Epithelial cell of proximal tubule (primary cell): Measurements from ENCODE around the gene HDC. TPM values are rescaled to one million over a fixed set of nuclear protein-coding genes. Genes with fewer than 3 reads are reported as not detected.

Experiments
- DNase-seq: peaks from one replicate; pipeline ENCODE4 v3.0.0-alpha.2; 2011; ENCODE audit warnings: low read depth
- H3K4me3 ChIP-seq: 2 replicates; pipeline ENCODE4 v1.5.1; 2011; ENCODE audit warnings: low read depth, mild to moderate bottlenecking, low read length
- total RNA-seq: library from RNA; depleted of rRNA; stranded (reverse); fragments of >200 nt; gene quantifications from 2 replicates; pipeline ENCODE4 v1.2.3, GENCODE V29; 2015
- TF ChIP-seq, protein P1 (sequence below): conservative IDR thresholded peaks from 2 replicates; pipeline ENCODE4 v1.5.1; 2012; ENCODE audit warnings: low read depth, mild to moderate bottlenecking, low read length

Gene HDC
- total RNA-seq, 1 donor from 2014 or later = not detected

DNA sequence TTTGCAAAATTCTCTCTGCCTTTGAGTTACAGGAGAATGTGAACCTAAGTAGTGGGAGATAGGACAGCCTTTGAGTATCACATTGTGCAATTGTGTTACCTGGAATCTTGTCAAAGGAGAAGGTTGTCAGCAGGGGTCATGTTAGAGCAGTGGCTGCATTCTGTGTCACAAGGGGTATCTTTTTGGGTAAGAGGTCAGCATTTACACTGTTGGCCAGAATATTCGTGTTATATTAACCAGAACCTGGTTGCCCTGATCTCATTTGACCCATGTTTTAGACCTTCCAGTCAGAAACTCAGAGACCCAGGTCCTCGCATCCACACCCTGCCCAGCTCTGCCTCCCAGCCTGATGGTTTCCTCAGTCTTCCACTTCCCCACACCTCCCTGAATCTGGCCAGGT, 27.3 kb downstream of the HDC start:
- DNase-seq = no peak
- TF ChIP-seq, protein P1, sequence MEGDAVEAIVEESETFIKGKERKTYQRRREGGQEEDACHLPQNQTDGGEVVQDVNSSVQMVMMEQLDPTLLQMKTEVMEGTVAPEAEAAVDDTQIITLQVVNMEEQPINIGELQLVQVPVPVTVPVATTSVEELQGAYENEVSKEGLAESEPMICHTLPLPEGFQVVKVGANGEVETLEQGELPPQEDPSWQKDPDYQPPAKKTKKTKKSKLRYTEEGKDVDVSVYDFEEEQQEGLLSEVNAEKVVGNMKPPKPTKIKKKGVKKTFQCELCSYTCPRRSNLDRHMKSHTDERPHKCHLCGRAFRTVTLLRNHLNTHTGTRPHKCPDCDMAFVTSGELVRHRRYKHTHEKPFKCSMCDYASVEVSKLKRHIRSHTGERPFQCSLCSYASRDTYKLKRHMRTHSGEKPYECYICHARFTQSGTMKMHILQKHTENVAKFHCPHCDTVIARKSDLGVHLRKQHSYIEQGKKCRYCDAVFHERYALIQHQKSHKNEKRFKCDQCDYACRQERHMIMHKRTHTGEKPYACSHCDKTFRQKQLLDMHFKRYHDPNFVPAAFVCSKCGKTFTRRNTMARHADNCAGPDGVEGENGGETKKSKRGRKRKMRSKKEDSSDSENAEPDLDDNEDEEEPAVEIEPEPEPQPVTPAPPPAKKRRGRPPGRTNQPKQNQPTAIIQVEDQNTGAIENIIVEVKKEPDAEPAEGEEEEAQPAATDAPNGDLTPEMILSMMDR = no peak
- H3K4me3 ChIP-seq = no peak overlapping the region

DNA sequence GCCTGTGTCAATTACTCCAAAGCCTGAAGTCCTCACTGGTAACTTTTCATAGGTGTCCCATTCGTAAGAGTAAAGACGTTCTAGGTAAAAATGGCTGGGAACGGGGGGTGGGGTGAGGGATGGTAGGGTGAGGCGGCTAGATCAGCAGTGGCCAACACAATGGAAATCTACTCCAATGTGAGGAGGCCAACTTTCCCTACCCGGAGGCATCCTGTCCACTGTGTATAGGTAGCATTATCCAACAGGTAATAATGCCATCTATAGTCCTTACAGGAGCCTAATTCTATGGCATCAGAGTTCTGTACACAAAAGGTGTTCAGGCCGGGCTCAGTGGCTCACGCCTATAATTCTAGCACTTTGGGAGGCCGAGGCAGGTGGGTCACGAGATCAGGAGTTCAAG, 29.1 kb downstream of the HDC start:
- no peak for DNase-seq
- TF ChIP-seq, protein P1 = no peak
- H3K4me3 ChIP-seq = no peak overlapping the region

DNA sequence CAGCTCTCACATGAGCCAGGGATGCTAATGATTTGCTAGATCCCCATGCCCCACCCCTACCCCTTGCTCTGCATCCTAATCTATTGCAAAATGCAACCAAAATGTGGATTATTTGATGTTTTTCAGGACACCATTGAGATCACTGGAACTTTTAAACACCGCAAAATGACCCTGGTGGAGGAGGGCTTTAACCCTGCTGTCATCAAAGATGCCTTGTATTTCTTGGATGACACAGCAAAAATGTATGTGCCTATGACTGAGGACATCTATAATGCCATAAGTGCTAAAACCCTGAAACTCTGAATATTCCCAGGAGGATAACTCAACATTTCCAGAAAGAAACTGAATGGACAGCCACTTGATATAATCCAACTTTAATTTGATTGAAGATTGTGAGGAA, 29.7 kb downstream of the HDC start:
- DNase-seq = no peak
- TF ChIP-seq, protein P1 = no peak
- H3K4me3 ChIP-seq = no peak overlapping the region

DNA sequence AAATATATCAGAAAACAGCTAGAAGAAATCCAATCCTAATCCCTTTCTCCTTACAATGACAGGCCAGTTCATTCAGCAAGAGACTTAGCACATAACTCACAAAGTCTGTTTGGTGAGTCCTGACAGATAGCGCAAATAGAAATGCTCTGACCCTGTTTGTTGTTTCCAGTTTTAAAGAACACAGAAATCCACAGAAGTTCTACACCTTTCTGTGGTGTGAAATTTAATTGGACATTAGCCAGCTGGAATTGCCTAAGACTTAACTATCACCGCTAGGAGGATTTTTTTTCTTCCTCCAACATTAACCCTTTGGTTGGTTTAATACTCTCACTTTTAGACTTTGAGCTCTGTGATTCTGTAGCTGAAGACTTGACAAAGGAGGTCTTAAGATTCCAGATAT, 30.8 kb downstream of the HDC start:
- DNase-seq = no peak
- no peak overlapping the region for H3K4me3 ChIP-seq
- TF ChIP-seq, protein P1 = peak; percentile 3

DNA sequence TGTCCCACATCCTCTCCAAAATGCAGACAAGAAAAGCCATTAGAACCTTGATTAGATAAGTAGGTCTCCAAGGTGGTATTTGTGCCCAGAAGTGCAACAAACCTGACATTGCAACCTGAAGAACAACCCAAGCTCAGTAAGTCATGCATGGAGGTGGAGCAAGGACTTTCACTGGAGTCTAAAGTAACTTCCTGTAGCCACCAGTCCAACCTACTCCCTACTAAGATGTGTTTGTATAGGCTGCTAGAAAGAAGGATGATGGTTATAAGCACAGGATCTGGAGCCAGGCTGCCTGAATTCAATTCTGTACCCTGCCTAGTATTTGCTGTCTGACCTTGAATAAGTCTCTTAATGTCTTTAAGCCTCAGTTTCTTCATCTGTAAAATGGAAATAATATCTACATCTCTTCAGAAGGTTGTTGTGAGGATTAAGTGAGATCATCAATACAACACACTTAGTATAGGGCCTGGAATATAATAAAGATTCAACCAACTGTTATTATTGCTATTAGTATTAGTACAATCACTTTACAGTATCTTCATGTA, 32.3 kb downstream of the HDC start:
- no peak overlapping the region for H3K4me3 ChIP-seq
- TF ChIP-seq, protein P1 = no peak
- no peak for DNase-seq

DNA sequence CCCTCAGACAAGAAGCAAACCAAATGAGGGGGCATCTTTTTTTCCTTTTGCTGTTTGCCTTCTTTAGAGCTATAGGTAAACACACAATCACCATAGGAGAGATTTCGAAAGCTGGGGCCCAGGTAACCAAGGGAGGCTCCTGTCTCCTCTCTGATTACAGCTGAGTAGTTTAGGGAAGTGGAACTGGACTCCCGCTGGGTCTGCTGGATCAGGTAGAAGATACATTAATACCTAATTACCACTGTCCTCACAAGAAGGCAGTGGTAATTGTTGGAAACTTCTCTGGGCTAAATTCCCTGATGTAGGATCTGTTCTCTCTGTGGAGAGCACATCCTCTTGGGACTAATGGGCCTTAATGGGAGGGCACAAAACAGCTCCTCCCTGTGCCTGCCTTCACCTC, 32.7 kb downstream of the HDC start:
- DNase-seq = no peak
- TF ChIP-seq, protein P1 = no peak
- no peak overlapping the region for H3K4me3 ChIP-seq

DNA sequence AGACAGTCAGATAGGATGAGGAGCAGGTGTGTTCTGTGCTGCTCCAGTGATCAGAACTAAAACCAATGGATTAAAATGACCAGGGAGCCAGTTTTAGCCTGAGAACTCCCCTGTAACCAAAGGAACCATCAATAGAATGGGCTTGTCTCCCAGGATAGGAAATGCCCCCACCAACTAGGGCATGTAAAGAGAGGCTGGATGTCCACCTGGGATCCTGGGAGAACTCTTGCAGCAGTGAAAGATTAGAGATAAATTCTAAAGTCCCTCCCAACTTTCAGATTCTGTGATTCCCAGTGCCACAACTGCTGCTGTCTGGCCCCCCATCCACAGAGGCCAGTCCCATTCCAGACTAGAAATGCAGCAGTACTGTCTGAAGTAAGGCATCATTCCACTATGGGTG, 33.8 kb downstream of the HDC start:
- no peak overlapping the region for H3K4me3 ChIP-seq
- TF ChIP-seq, protein P1 = no peak
- DNase-seq = no peak
